Measurements from ENCODE around the gene ZNF362.

- TF ChIP-seq REST (IDR thresholded peaks at IDR 0.05; ENCODE audit: insufficient replicate concordance, low read depth), result no peak
- TF ChIP-seq CTCF (IDR thresholded peaks at IDR 0.05; ENCODE audit: insufficient read depth, low read length), result no peak
Observed at GRCh38 chr1:33237579-33237978, 18.7 kb upstream of the ZNF362 start.

Data from HL-60 (cell line).